K562 (cell line): Measurements from ENCODE around the gene TNNT3. TPM values are rescaled to one million over a fixed set of nuclear protein-coding genes. Genes with fewer than 3 reads are reported as not detected.
A peak's percentile ranks its signal among the peaks of the same experiment; 100 is the strongest.
"Not testable (repeated sequence)": the region's sequence is repeated elsewhere in the genome, so short reads cannot be mapped to it uniquely, and the experiment has no call there.

Experiments
- ATAC-seq: fragments of 200-7000 bp; cut with Tn5 transposase; 3 replicates; pipeline ENCODE4 v1.9.1; 2020; ENCODE audit warnings: moderate library complexity
- BruUV-seq: library from RNA; stranded (reverse); fragments of 400-500 nt; replicated peaks from 2 replicates; lab custom pipeline; 2021; lab: Mats Ljungman, UMichigan
- CTCF ChIA-PET: fragments of 300-600 bp; formaldehyde crosslinking; extraction: SDS; loops from one replicate; lab custom pipeline; 2021; ENCODE audit warnings: low intra/inter-chr PET ratio; lab: Yijun Ruan, JAX
- POLR2A ChIA-PET: fragments of 300-600, 350-650 bp; sonication (Branson Sonifier 250); formaldehyde crosslinking; extraction: SDS; loops from one replicate; lab custom pipeline; 2021; ENCODE audit warnings: antibody characterized with exemption, inconsistent platforms; lab: Yijun Ruan, JAX
- DNase-seq, 4 experiments: peaks; one replicate each; pipeline versions ENCODE4 v3.0.0 to v3.0.0-alpha.2; 2011 to 2018; ENCODE audit warnings: low spot score in 3 of 4, mixed read lengths in 3 of 4; ENCODE audit errors: extremely low read depth in 1 of 4
- FAIRE-seq: peaks from 2 replicates; lab custom pipeline; 2011; peaks lifted over from hg19 to GRCh38; lab: Jason Lieb, UNC
- H2AFZ ChIP-seq: 2 replicates; pipeline ENCODE4 v1.6.0; 2011; ENCODE audit warnings: low read depth, low read length, control low read depth, inconsistent platforms
- H3K27ac ChIP-seq: fragments of 200-600 bp; 3 replicates; pipeline ENCODE4 v1.8.0; 2011; ENCODE audit warnings: low read depth, mild to moderate bottlenecking, control low read depth, inconsistent platforms, low read length, moderate library complexity, mixed read lengths; ENCODE audit errors: extremely low read depth
- H3K27me3 ChIP-seq, 2 experiments: fragments of 300-600 bp in 1 of 2; 2 replicates in 1 of 2; 3 replicates in 1 of 2; pipeline versions ENCODE4 v1.6.0 to v1.8.0; 2011; ENCODE audit warnings: inconsistent platforms in 2 of 2, low read length in 2 of 2, mild to moderate bottlenecking in 1 of 2, mixed read lengths in 1 of 2, moderate library complexity in 1 of 2; ENCODE audit not compliant: control insufficient read depth in 2 of 2, insufficient read depth in 2 of 2
- H3K36me3 ChIP-seq: fragments of 300-600 bp; 3 replicates; pipeline ENCODE4 v1.8.0; 2011; ENCODE audit warnings: mild to moderate bottlenecking, low read length, inconsistent platforms; ENCODE audit not compliant: control insufficient read depth, insufficient read depth
- H3K4me1 ChIP-seq, 2 experiments: fragments of 200-600 bp in 1 of 2; replicated peaks in 1 of 2; 2 replicates in 1 of 2; 3 replicates in 1 of 2; pipeline versions ENCODE4 v1.5.1 to v1.8.0; 2011; ENCODE audit warnings: inconsistent platforms in 2 of 2, low read length in 2 of 2, mild to moderate bottlenecking in 1 of 2, mixed read lengths in 1 of 2, moderate library complexity in 1 of 2; ENCODE audit not compliant: control insufficient read depth in 2 of 2, insufficient read depth in 2 of 2
- H3K4me2 ChIP-seq: 2 replicates; pipeline ENCODE4 v1.6.1; 2011; ENCODE audit warnings: low read length, control low read depth, inconsistent platforms, mixed read lengths; ENCODE audit not compliant: insufficient read depth
- H3K4me3 ChIP-seq: fragments of 200-600 bp; sonication (generic), shearing (Covaris generic); 2 replicates; pipeline ENCODE4 v1.5.1; 2016; ENCODE audit warnings: control low read depth, inconsistent platforms
- H3K79me2 ChIP-seq: fragments of 200-600 bp; 3 replicates; pipeline ENCODE4 v1.8.0; 2011; ENCODE audit warnings: low read length, inconsistent platforms; ENCODE audit not compliant: control insufficient read depth, insufficient read depth
- H3K9ac ChIP-seq, 2 experiments: 2 replicates each; pipeline versions ENCODE4 v1.6.0 to v1.6.1; 2011; ENCODE audit warnings: low read depth in 2 of 2, low read length in 2 of 2, control low read depth in 1 of 2, inconsistent platforms in 1 of 2, mild to moderate bottlenecking in 1 of 2, mixed read lengths in 1 of 2; ENCODE audit not compliant: insufficient read depth in 1 of 2
- H3K9me1 ChIP-seq: one replicate; pipeline ENCODE4 v1.6.0; 2011; ENCODE audit warnings: inconsistent platforms, mild to moderate bottlenecking, low read length, moderate library complexity; ENCODE audit not compliant: control insufficient read depth, insufficient read depth
- H3K9me3 ChIP-seq: replicated peaks from 2 replicates; pipeline ENCODE4 v1.5.1; 2011; ENCODE audit warnings: low read depth, low read length, inconsistent platforms; ENCODE audit not compliant: control insufficient read depth, insufficient read depth
- H4K20me1 ChIP-seq: replicated peaks from 2 replicates; pipeline ENCODE4 v1.6.1; 2011; ENCODE audit warnings: low read length, inconsistent platforms, mixed read lengths; ENCODE audit not compliant: control insufficient read depth, insufficient read depth
- TRIM28 ChIP-seq: fragments of 450-650 bp; IDR thresholded peaks from 2 replicates; pipeline ENCODE4 v1.6.1; 2017
- ZFP36 ChIP-seq: fragments of 150-350 bp; IDR thresholded peaks from 2 replicates; pipeline ENCODE4 v1.6.1; 2018; ENCODE audit warnings: low read length, low read depth; ENCODE audit not compliant: partially characterized antibody
- ZNF507 ChIP-seq: conservative IDR thresholded peaks from 2 replicates; pipeline ENCODE4 v1.6.1; 2017; ENCODE audit warnings: missing genetic modification characterization, missing compliant biosample characterization
- WGBS: fragments of 100-300 bp; shearing (Covaris generic); methylation state at CpG from one replicate; pipeline ENCODE4 v1.1.6; 2016; ENCODE audit warnings: low coverage, mixed read lengths; ENCODE audit not compliant: insufficient coverage; ENCODE audit errors: missing lambda C conversion rate; 5-methylcytosine and 5-hydroxymethylcytosine counted together
- in situ Hi-C: fragments of 300-500 bp; cut with MboI; formaldehyde crosslinking; loops from 4 replicates; pipeline ENCODE4 v1.15.0; 2018; ENCODE audit warnings: inconsistent platforms, mixed read lengths
- intact Hi-C: fragments of 100-400 bp; cut with micrococcal nuclease; formaldehyde crosslinking; loops from 2 replicates; pipeline ENCODE4 v1.14.2; 2022
- polyA plus RNA-seq, 8 experiments: library from polyadenylated mRNA; depleted of rRNA in 4 of 8; stranded (reverse) in 5 of 8; unstranded in 3 of 8; fragments of >200 nt; fragmentation: Nextera tagmentation in 2 of 8; fragmentation: Illumina TruSeq in 1 of 8; extraction: Ambion mirVana in 2 of 8; extraction: Trizol in 1 of 8; gene quantifications; 2 replicates each; pipeline versions ENCODE4 v1.2.1 to v1.2.3, GENCODE V29; 2011 to 2014; ENCODE audit warnings: inconsistent platforms in 1 of 8, missing spikeins in 1 of 8
- total RNA-seq, 7 experiments: library from RNA; depleted of rRNA in 6 of 7; stranded (reverse); fragments of >200 nt in 6 of 7; fragmentation: Illumina TruSeq in 2 of 7; extraction: Trizol in 2 of 7; gene quantifications; 2 replicates each; pipeline versions ENCODE4 v1.2.1 to v1.2.3, GENCODE V29; 2011 to 2021; ENCODE audit warnings: low replicate concordance in 1 of 7

TNNT3 gene
- total and polyA plus RNA-seq, 9 of the 15 experiments (the other 6 are each of a cell fraction or from before 2014, with no cell fraction given): 0.10 TPM; not detected in 8

GRCh38 chr11:1875093-1875850, 44.2 kb upstream of the TNNT3 start:
- no peak for ATAC-seq
- no peak overlapping the region for H3K27ac ChIP-seq
- POLR2A ChIA-PET: no interaction called here
- peaks cover 0 to 45% of the 10 kb centered on the region in 2 experiments; a peak in 2 of 5 replicates for H3K4me1 ChIP-seq
- no peak for FAIRE-seq
- in situ Hi-C loops: loop anchor here (10.0 kb wide), 1 partner anchor 130 kb away; no protein-coding TSS in a partner anchor
- no peaks in the 10 kb centered on the region for H3K79me2 ChIP-seq
- H3K4me2 ChIP-seq: no peak overlapping the region
- TF ChIP-seq ZNF507 (tag) (no peak), TRIM28 (no peak), ZFP36 (peak; percentile 87)
- DNase-seq: no peak
- BruUV-seq: no TSS peak
- no peak overlapping the region for H2AFZ ChIP-seq
- H3K9me3 ChIP-seq: no peaks in the 10 kb centered on the region
- CTCF ChIA-PET: no interaction called here
- WGBS: 15% methylated on average over 19 of the region's 28 CpGs
- H3K9me1 ChIP-seq: no peaks in the 10 kb centered on the region
- intact Hi-C loops: loop anchor here (5.0 kb wide), 1 partner anchor 183 kb away; no protein-coding TSS in a partner anchor
- no peak overlapping the region for H3K4me3 ChIP-seq
- H4K20me1 ChIP-seq: no peaks in the 10 kb centered on the region
- peaks cover 7 to 58% of the 10 kb centered on the region in 2 experiments; a peak in 4 of 5 replicates for H3K27me3 ChIP-seq
- no peak overlapping the region for H3K9ac ChIP-seq
- H3K36me3 ChIP-seq: no peaks in the 10 kb centered on the region

- CTCF ChIA-PET: interaction anchor here (0.6 to 1.2 kb wide), 2 partner anchors 124 to 127 kb away, joined by 3 to 4 read pairs; no protein-coding TSS in a partner anchor
- H3K4me2 ChIP-seq, H3K9ac ChIP-seq, H3K79me2 ChIP-seq, H3K36me3 ChIP-seq, H3K9me1 ChIP-seq, H4K20me1 ChIP-seq, POLR2A ChIA-PET, H2AFZ ChIP-seq, BruUV-seq, FAIRE-seq, DNase-seq, H3K9me3 ChIP-seq, H3K4me3 ChIP-seq, ATAC-seq, H3K27ac ChIP-seq: not testable (repeated sequence)
- Histone ChIP-seq H3K4me1 (peaks cover 0 to 40% of the 10 kb centered on the region in 2 experiments; a peak in 2 of 5 replicates), H3K27me3 (peaks cover 4 to 58% of the 10 kb centered on the region in 2 experiments; a peak in 4 of 5 replicates)
- intact Hi-C loops: loop anchor here (5.0 kb wide), 1 partner anchor 184 kb away; no protein-coding TSS in a partner anchor
- in situ Hi-C loops: loop anchor here (10.0 kb wide), 1 partner anchor 129 kb away; no protein-coding TSS in a partner anchor
- WGBS: 12% methylated on average over 11 of the region's 13 CpGs
Observed at GRCh38 chr11:1875851-1876301, 43.6 kb upstream of the TNNT3 start.
